Activated B cell treated with CpG ODN at 0.5 μM for 24 hours (primary cell): ENCODE results near the gene GFY. TPM values are rescaled to one million over a fixed set of nuclear protein-coding genes. Genes with fewer than 3 reads are reported as not detected.

Source experiments
- ATAC-seq: fragments of 200-7000 bp; cut with Tn5 transposase; one replicate; pipeline ENCODE4 v1.10.0; 2021; ENCODE audit warnings: low read depth, mild to moderate bottlenecking, moderate library complexity
- CTCF ChIA-PET: fragments of 350-600 bp; sonication (Branson Sonifier 250); formaldehyde crosslinking; loops from one replicate; lab custom pipeline; 2021; ENCODE audit warnings: antibody characterized with exemption; lab: Charles Lee
- POLR2A ChIA-PET: fragments of 350-600 bp; sonication (Branson Sonifier 250); formaldehyde crosslinking; loops from one replicate; lab custom pipeline; 2021; ENCODE audit warnings: antibody characterized with exemption; lab: Charles Lee
- DNase-seq: peaks from one replicate; pipeline ENCODE4 v3.0.0; 2022
- H3K27ac Mint-ChIP-seq: one replicate; pipeline ENCODE4 v1.8.0; 2020; ENCODE audit warnings: mixed read lengths
- H3K27me3 Mint-ChIP-seq: one replicate; pipeline ENCODE4 v1.8.0; 2021; ENCODE audit warnings: mixed read lengths
- H3K36me3 Mint-ChIP-seq: one replicate; pipeline ENCODE4 v1.8.0; 2021; ENCODE audit warnings: low read depth, mixed read lengths
- H3K4me1 Mint-ChIP-seq: one replicate; pipeline ENCODE4 v1.8.0; 2021; ENCODE audit warnings: mixed read lengths
- H3K4me3 Mint-ChIP-seq: one replicate; pipeline ENCODE4 v1.8.0; 2020; ENCODE audit warnings: mild to moderate bottlenecking, mixed read lengths
- H3K9me3 Mint-ChIP-seq: one replicate; pipeline ENCODE4 v1.8.0; 2020; ENCODE audit warnings: mixed read lengths
- intact Hi-C: fragments of 100-400 bp; cut with micrococcal nuclease; formaldehyde crosslinking; loops from one replicate; pipeline ENCODE4 v1.15.1; 2024
- total RNA-seq: library from RNA; stranded (reverse); gene quantifications from 2 replicates; pipeline ENCODE4 v1.2.3, GENCODE V29; 2022
- TF ChIP-seq, protein P1 (sequence below): fragments of 200-600 bp; IDR thresholded peaks from one replicate; pipeline ENCODE4 v1.8.0; 2022; ENCODE audit warnings: antibody characterized with exemption, mild to moderate bottlenecking

GFY gene
- total RNA-seq, 1 donor from 2014 or later, result not detected

DNA sequence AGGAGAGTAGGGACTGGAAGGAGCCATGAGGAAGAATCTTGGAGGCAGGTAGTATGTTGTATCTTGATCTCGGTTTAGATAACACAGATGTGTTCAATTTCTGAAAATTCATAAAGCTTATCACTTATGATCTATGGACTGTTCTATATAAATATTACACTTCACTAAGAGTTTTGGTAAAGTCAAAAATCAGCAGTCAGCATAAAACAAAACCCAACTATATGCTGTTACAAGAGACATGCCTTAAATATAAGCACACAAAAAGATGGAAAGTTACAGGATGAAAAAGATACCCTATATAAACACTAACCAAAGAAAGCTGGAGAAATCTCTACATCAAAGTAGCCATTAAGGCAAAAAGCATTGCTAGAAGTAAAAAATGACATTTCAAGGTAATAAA, 41.6 kb upstream of the GFY start:
- TF ChIP-seq, protein P1, sequence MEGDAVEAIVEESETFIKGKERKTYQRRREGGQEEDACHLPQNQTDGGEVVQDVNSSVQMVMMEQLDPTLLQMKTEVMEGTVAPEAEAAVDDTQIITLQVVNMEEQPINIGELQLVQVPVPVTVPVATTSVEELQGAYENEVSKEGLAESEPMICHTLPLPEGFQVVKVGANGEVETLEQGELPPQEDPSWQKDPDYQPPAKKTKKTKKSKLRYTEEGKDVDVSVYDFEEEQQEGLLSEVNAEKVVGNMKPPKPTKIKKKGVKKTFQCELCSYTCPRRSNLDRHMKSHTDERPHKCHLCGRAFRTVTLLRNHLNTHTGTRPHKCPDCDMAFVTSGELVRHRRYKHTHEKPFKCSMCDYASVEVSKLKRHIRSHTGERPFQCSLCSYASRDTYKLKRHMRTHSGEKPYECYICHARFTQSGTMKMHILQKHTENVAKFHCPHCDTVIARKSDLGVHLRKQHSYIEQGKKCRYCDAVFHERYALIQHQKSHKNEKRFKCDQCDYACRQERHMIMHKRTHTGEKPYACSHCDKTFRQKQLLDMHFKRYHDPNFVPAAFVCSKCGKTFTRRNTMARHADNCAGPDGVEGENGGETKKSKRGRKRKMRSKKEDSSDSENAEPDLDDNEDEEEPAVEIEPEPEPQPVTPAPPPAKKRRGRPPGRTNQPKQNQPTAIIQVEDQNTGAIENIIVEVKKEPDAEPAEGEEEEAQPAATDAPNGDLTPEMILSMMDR, result no peak
- ChIA-PET POLR2A (interaction anchor here (0.6 to 0.9 kb wide), 4 partner anchors 48 to 175 kb away, joined by 4 to 14 read pairs (median 6); partner anchors contain the start of gene CD37), CTCF (interaction anchor here (1.6 kb wide), 1 partner anchor 82 kb away, joined by 3 read pairs; no protein-coding TSS in a partner anchor)
- intact Hi-C loops, result no loop called here
- ATAC-seq (no peak), DNase-seq (no peak)
- Mint-ChIP-seq H3K4me1 (peaks cover 14% of the 10 kb centered on the region), H3K27me3 (no peaks in the 10 kb centered on the region), H3K9me3 (peaks cover 3% of the 10 kb centered on the region), H3K4me3 (no peak overlapping the region), H3K27ac (no peak overlapping the region), H3K36me3 (no peaks in the 10 kb centered on the region)

DNA sequence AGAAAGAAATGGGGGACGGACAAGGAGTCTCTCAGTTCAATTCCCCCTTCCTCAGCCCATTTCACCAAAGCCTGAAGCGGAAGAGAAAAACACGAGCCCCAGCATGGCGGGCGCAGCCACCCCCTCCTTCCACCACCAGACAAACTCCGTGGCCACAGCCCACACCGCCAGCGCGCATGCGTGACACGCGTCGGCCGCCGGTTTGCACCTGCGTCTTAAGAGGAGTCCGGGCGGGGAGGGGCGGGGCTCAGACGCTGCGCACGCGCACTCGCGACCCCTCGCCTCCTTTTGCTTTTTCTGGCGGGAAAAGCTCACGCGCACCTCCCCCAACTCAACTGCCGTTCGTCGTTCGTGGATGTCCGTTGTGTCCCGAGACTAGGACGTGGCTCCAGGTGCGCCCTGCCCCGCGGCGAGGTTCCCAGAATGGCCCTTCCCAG, 37.2 kb upstream of the GFY start, which contains the start of gene KASH5:
Gene KASH5, plus strand, starts transcription at position 314 of the 437 bp plus-strand sequence. CDS start 2,635 bp downstream, outside the sequence.
- ATAC-seq (peak; percentile 46), DNase-seq (peak; percentile 75)
- Mint-ChIP-seq H3K27me3 (no peaks in the 10 kb centered on the region), H3K4me3 (peak within 1 kb of the TSS; percentile 78), H3K4me1 (peaks cover 46% of the 10 kb centered on the region), H3K9me3 (no peaks in the 10 kb centered on the region), H3K27ac (peak within 1 kb of the TSS; percentile 86), H3K36me3 (no peaks in the 10 kb centered on the region)
- ChIA-PET POLR2A (interaction anchor here (0.6 to 5.9 kb wide), 14 partner anchors 9 to 294 kb away, joined by 3 to 96 read pairs (median 4); partner anchors contain the start of genes ALDH16A1, CD37, DKKL1 and PIH1D1), CTCF (no interaction called here)
- intact Hi-C loops, result no loop called here
- TF ChIP-seq, protein P1, result no peak

DNA sequence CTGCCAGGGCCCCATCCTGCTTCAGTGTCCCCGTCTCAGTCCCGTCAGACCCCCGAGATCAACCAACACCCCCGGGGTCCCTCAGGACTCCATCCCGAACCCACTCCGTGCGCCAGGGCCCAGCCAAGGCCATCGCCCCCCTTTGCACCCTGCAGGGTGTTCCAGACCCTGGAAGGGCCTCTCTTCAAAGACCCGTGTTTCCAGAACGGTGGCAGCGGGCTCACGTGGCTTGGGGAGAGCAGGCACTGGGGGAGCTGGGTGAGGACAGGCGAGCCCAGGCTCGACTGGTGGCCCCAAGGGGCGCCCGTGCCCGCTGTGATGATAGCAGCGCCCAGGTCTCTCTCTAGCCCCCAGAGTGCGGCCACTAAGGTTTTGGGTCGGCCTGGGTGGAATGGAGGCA, 35.8 kb upstream of the GFY start:
- POLR2A ChIA-PET, result interaction anchor here (0.6 to 5.9 kb wide), 6 partner anchors 14 to 108 kb away, joined by 3 to 96 read pairs (median 4); partner anchors contain the start of gene CD37

DNA sequence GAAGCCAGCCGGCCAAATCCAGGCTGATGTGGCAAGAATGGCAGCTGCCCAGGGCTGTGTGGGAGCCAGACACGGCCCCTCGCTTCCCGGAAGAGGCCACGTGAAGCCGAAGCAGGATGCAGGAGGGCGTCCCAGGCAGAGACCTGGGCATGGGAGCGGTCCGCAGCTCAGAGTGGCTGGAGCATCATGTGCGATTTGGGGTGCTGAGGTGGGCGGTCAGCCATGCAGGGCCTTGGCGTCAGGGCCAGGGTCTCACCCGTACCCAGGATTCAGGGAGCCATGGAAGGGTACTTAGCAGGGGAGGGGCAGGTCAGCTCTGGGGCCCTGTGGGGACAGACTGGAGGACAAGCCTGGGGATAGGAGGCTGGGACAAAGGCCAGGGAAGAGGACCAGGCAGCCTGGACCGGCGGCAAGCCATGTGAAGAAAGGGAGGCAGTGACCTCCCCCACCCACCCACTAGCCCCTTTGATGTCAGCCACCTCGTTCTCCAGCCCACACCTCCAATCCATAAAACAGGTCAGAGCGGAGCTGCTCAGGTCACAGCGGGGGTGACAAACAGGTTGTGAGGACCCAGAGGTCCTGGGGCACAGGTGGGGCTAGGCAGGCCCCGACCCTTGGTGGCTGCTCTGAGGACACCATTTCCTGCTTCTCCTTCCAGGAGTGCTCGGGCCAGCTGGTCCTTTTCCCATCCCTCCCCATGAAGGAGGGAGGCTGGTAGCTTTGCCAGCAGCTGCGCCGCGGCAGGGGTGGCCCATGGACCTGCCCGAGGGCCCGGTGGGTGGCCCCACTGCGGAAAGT, 34.9 kb upstream of the GFY start:
- CTCF ChIA-PET, result interaction anchor here (0.8 to 3.1 kb wide), 18 partner anchors 8 to 179 kb away, joined by 3 to 28 read pairs (median 6); partner anchors contain the start of gene SLC17A7
- POLR2A ChIA-PET, result interaction anchor here (0.5 to 5.9 kb wide), 25 partner anchors 13 to 109 kb away, joined by 3 to 96 read pairs (median 5); partner anchors contain the start of genes CD37, PIH1D1 and TEAD2
- Mint-ChIP-seq H3K27me3 (no peaks in the 10 kb centered on the region), H3K27ac (peak overlapping the region; percentile 85), H3K9me3 (no peaks in the 10 kb centered on the region), H3K4me3 (peak overlapping the region; percentile 15), H3K36me3 (no peaks in the 10 kb centered on the region), H3K4me1 (peaks cover 46% of the 10 kb centered on the region)
- ATAC-seq (no peak), DNase-seq (no peak)
- TF ChIP-seq, protein P1, result no peak
- intact Hi-C loops, result loop anchor here (2.0 to 5.0 kb wide), 3 partner anchors 50 to 287 kb away; partner anchors contain the start of gene PRMT1

More for the DNA sequence above, 35.8 kb upstream of the GFY start:
- ATAC-seq (no peak), DNase-seq (no peak)
- TF ChIP-seq, protein P1, result no peak
- Mint-ChIP-seq H3K27me3 (no peaks in the 10 kb centered on the region), H3K4me3 (no peak overlapping the region), H3K36me3 (no peaks in the 10 kb centered on the region), H3K27ac (peak overlapping the region; percentile 35), H3K4me1 (peaks cover 46% of the 10 kb centered on the region), H3K9me3 (no peaks in the 10 kb centered on the region)
- intact Hi-C loops, result no loop called here
- CTCF ChIA-PET, result interaction anchor here (0.9 kb wide), 1 partner anchor 84 kb away, joined by 3 read pairs; no protein-coding TSS in a partner anchor
